AG10803 (cell line): ENCODE measurements around the gene HEBP1.

ENCODE experiments used
- DNase-seq: peaks from one replicate; pipeline ENCODE4 v3.0.0; 2010; ENCODE audit warnings: low read depth
- H3K4me3 ChIP-seq: 2 replicates; pipeline ENCODE4 v1.5.1; 2011; ENCODE audit warnings: mild to moderate bottlenecking, low read length, control low read depth
- TF ChIP-seq, protein P1 (sequence below): conservative IDR thresholded peaks from 2 replicates; pipeline ENCODE4 v1.5.1; 2011; ENCODE audit warnings: mild to moderate bottlenecking, low read length, control low read depth, inconsistent platforms

Gene HEBP1

DNA sequence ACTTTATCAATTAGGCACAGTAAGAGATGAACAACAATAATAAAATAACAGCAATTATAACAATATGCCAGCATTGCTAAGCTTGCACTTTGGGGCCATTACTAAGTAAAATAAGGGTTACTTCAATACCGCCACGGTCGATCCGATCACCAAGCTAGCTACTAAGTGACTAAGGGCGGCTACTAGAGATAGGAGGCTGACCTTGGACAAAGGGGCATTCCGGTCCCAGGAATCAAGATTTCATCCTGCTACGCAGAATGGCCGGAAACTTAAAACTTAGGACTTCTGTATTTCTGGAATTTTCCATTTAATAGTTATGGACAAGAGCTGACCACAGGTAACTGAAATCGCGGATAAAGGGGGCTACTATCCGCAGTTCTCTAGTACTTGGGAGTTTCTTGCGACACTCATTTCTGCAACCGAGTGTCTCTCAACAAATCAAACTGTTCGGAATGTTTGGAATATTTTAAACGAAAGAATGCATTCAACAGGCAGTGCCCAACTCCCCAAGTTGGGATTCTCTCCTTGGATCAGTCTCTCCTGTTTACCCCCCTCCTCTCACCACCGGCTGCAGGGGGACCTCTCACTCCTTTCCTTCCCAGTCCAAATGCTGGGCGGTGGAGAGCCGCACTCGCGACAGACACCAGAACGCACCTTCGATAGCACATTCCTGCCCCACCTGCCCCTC lies 650 bp downstream of the HEBP1 start:
- DNase-seq, result peak; percentile 40
- TF ChIP-seq, protein P1, sequence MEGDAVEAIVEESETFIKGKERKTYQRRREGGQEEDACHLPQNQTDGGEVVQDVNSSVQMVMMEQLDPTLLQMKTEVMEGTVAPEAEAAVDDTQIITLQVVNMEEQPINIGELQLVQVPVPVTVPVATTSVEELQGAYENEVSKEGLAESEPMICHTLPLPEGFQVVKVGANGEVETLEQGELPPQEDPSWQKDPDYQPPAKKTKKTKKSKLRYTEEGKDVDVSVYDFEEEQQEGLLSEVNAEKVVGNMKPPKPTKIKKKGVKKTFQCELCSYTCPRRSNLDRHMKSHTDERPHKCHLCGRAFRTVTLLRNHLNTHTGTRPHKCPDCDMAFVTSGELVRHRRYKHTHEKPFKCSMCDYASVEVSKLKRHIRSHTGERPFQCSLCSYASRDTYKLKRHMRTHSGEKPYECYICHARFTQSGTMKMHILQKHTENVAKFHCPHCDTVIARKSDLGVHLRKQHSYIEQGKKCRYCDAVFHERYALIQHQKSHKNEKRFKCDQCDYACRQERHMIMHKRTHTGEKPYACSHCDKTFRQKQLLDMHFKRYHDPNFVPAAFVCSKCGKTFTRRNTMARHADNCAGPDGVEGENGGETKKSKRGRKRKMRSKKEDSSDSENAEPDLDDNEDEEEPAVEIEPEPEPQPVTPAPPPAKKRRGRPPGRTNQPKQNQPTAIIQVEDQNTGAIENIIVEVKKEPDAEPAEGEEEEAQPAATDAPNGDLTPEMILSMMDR, result no peak
- H3K4me3 ChIP-seq, result peak overlapping the region; percentile 100

DNA sequence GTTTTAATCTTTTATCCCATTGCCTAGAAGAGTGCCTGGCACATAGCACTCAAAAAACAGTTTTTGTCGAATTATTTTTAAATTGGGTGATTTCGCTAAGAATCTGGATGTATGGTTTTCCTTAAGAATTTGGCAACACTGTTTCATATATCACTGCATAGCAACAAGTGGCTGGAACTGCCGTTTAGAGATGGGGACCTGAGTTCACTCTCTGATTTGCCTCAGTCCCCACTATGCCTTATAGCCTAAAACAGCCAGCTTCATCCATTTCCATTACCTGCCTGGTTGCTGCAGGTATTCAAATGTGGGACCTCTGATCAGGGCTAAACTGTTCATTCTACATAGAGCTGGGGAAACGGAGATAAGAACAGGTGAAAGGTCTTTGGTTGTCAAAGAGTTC lies 1.8 kb downstream of the HEBP1 start:
- peak overlapping the region; percentile 100 for H3K4me3 ChIP-seq
- DNase-seq, result no peak
- TF ChIP-seq, protein P1, result no peak

DNA sequence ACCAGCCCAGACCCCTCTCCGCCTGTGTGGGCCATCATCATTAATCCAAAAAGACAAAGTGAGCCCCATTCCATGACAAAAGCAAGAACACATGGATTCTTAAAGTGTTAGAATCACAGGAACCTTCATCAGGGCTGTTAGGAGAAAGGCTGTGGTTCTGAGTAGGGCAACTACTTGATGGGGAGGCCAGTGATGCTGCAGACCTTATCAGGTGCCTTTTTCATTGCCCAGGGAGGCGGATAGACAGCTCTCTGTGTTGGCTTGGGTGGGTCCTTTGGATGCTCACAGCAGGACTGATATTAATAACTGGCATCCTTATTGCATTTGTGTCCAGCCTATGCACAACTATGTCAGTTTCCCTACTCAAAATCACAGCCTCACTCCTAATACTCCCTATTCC lies 2.3 kb downstream of the HEBP1 start:
- TF ChIP-seq, protein P1, result no peak
- no peak for DNase-seq
- no peak overlapping the region for H3K4me3 ChIP-seq

DNA sequence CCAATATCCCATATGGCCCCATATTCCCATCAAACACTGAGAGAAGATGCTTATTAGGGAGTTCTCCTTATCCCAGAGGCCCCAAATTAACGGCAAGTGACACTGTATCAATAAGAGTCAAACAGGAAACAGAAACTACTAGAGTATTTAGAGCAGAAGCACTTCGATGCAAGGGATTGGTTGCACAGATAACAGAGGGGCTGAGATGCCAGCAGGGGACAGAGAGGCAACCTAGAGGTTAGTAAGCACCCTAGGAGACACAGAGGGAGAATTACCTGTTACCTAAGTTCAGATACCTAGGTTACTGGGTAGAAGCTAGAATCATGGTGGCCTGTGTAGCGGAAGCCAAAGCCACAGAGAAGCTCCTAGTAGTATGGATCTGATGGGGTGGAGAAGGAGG lies 2.9 kb downstream of the HEBP1 start:
- TF ChIP-seq, protein P1, result no peak

DNA sequence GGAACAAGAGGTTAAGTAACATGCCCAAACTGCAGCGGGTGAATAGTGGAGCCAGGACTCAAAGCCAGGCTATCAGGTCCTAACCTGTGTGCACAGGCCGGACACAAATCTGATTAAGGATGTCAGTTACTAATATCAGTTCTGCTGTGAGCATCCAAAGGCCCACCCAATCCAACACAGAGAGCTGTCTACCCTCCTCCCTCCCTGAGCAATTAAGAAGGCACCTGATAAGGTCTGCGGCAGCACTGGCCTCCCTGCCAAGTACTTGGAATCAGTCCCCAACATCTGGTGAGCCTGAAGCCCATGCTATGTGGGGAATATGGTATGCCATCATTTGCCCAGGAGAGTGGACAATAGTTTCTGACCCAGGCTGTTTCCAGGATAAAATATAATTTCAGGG lies 3.9 kb downstream of the HEBP1 start:
- no peak for DNase-seq
- H3K4me3 ChIP-seq, result no peak overlapping the region
- TF ChIP-seq, protein P1, result no peak

More for the DNA sequence above, 2.9 kb downstream of the HEBP1 start:
- H3K4me3 ChIP-seq, result no peak overlapping the region
- DNase-seq, result no peak

DNA sequence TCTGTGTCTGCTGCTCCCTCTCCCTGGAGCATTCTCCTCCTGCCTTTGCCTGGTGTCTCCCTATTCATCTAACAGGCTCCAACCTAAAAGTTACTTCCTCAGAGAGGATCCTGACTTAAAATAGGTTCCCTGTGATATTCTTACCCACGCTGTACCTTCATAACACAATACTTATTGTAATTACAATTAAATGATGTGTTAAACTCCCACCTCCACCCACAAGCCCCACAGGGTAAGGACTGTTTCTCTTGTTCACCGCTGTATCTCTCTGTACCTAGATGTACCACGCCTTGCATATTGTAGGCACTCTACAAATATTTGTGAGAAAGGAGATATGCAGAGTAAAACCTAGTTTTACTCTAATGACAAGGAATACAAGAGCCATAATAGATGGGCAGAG lies 5.0 kb downstream of the HEBP1 start:
- DNase-seq, result no peak
- TF ChIP-seq, protein P1, result no peak
- no peak overlapping the region for H3K4me3 ChIP-seq

DNA sequence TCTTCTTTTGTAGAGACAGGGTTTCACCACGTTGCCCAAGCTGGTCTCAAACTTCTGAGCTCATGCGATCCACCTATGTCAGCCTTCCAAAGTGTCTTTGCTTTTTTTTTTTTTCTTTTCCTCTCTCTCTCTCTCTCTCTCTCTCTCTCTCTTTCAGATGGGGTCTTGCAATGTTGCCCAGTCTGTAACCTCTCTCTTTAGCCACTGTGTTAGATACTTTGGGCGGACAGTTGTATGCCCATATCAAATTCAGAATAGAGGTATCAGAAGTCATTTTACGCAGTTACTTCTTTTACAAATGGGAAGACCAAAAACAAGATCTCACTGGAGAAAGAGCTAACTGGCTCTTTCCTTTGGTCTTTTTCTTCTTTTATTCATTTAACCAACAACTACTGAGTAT lies 6.7 kb downstream of the HEBP1 start:
- TF ChIP-seq, protein P1, result no peak
- no peak for DNase-seq
- H3K4me3 ChIP-seq, result peak overlapping the region; percentile 49
